ENCODE results near the gene PDGFA.

The PDGFA gene

DNA sequence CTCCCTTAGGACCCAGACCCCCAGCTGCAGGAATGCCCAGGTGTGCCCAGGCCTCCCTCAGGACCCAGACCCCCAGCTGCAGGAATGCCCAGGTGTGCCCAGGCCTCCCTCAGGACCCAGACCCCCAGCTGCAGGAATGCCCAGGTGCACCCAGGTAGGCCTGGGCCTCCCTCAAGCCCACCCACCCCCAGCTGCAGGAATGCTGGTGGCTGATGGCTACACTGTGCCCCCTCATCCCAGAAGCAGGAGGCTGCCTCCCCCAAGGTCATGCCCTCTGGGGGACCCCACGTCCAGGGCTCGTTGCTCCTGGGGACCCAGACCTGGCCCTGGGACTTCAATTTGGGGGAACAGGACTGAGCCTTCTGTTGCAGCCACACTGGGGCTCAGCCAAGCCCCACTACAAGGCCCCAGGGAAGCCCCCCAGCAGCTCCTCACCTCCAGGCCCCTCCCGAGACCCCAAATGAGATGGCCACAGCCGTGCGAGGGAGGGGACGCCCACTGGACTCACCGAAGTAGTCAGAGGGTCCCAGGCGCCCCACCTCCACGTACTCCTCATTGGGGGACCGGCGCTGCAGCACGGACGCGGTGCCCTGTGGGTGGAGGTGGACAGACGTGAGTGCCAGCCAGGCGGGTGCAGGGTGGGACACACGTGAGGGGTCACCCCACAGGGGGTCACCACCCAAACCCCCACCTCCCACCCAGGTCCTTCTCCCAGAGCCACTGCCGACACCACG lies 31.4 kb upstream of the PDGFA start:
- TF ChIP-seq, protein P1, sequence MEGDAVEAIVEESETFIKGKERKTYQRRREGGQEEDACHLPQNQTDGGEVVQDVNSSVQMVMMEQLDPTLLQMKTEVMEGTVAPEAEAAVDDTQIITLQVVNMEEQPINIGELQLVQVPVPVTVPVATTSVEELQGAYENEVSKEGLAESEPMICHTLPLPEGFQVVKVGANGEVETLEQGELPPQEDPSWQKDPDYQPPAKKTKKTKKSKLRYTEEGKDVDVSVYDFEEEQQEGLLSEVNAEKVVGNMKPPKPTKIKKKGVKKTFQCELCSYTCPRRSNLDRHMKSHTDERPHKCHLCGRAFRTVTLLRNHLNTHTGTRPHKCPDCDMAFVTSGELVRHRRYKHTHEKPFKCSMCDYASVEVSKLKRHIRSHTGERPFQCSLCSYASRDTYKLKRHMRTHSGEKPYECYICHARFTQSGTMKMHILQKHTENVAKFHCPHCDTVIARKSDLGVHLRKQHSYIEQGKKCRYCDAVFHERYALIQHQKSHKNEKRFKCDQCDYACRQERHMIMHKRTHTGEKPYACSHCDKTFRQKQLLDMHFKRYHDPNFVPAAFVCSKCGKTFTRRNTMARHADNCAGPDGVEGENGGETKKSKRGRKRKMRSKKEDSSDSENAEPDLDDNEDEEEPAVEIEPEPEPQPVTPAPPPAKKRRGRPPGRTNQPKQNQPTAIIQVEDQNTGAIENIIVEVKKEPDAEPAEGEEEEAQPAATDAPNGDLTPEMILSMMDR (IDR thresholded peaks at IDR 0.05): no peak
- no peak for DNase-seq (ENCODE audit: low spot score)
- Histone ChIP-seq H3K4me3 (no peak overlapping the region), H3K27ac (no peak overlapping the region)

DNA sequence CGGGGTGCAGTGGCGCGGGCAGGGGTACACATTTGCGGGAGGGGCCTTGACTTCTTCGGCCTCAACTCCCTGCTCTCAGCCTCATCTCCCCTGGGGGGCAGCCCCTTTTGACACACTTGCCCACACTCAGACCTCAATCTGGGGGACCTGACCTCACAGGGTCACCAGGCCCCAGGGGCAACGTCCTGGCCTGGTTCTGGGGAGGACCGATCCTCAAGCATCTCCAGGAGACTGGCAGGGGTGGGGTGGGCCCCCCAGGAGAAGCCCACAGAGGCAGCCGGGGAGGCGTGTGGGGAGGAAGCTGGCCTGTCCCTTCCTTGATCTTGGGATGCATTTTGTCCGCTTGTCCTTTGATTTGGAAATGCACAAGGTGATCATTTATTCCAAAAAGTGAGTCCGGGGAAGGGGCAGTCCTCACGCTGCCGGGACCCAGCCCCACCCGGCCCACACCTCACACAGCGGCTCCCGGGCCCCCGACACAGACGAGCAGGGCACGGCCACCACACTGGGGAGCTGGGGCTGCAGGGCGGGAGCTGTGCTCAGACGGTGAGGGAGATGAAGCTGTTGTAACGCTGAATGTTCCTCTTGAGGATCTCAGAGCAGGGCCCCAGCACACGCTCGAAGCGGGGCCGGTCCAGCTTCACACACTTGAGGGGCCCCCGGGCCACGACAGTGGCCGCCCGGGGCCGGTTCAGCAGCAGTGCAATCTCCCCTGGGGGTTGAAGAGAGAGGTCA lies 30.4 kb upstream of the PDGFA start:
- DNase-seq (ENCODE audit: low spot score): no peak
- H3K27ac ChIP-seq: no peak overlapping the region
- no peak overlapping the region for H3K4me3 ChIP-seq
- TF ChIP-seq, protein P1 (IDR thresholded peaks at IDR 0.05): no peak

DNA sequence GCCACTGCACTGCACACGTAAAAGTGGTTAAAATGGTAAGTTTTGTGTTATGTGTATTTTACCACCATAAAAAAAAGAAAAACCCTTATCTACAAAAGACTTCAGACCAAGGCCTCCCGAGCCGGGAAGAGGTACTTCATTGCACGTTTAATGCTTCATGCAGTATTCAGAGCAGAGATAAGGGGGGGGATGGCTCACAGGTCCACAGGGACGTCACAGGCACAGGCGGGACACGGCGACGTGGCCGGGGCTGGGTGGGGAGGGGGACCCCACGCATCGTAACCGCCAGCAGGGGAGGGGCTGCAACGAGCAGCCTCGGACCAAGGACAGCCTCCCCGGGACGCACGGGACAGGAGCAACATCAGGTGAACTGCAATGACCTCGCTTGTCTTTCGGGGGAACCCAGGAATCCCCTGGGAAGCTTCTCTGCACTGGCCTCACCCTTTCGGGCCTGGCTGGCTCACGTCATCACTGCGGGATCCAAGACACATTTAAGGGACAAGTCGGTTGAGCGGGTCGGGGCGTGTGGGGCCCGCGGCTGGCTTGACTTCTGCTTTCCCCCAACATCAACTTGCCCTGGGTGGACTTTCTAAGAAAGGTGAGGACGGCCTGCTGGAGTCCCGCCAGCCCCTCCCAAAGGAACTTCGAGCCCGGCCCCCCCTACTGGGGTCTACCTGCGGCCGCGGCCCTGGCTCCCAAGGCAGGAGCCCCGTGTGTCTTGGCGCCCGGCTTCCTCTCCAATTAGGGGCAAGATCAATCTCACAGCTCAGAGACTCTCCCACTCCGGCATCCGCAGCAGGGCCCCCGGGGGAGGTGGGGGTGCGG lies 29.6 kb upstream of the PDGFA start:
- H3K27ac ChIP-seq: no peak overlapping the region
- TF ChIP-seq, protein P1 (IDR thresholded peaks at IDR 0.05): no peak
- no peak for DNase-seq (ENCODE audit: low spot score)
- no peak overlapping the region for H3K4me3 ChIP-seq

DNA sequence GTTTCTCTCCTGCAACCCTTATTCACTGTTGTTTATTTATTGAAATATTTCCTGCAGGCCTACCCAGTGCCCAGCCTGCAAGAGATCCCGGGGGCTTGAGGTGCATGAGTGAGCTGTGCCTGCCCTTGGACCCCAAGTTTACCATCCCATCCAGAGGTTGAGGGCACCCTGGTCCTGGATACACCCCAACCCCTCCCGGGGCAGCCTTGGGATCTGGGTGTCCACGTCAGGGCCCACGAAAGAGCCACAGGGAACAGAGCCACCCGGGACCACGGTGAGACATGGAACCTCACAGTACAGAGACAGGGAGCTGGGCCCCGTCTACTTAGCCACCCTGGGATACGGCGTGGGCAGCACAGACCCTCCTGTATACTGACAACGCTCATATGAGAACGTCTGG lies 28.8 kb upstream of the PDGFA start:
- Histone ChIP-seq H3K4me3 (no peak overlapping the region), H3K27ac (no peak overlapping the region)
- no peak for DNase-seq (ENCODE audit: low spot score)
- TF ChIP-seq, protein P1 (IDR thresholded peaks at IDR 0.05): no peak

DNA sequence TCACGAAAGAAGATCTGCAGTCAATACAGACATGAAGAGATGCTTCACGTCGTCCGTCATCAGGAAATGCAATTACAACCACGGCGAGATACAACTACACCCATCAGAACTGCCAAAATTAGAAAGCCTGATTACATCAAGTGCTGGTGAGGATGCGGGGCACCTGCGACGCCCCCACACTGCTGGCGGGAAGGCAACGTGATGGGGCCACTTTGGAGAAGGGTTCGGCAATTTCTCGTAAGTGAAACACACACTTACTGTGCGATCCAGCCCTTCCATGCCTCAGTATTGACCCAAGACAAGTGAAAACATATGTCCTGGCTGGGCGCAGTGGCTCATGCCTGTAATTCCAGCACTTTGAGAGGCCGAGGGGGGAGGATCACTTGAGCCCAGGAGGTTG lies 25.8 kb upstream of the PDGFA start:
- no peak for DNase-seq (ENCODE audit: low spot score)
- no peak overlapping the region for H3K27ac ChIP-seq
- TF ChIP-seq, protein P1 (IDR thresholded peaks at IDR 0.05): no peak
- no peak overlapping the region for H3K4me3 ChIP-seq

DNA sequence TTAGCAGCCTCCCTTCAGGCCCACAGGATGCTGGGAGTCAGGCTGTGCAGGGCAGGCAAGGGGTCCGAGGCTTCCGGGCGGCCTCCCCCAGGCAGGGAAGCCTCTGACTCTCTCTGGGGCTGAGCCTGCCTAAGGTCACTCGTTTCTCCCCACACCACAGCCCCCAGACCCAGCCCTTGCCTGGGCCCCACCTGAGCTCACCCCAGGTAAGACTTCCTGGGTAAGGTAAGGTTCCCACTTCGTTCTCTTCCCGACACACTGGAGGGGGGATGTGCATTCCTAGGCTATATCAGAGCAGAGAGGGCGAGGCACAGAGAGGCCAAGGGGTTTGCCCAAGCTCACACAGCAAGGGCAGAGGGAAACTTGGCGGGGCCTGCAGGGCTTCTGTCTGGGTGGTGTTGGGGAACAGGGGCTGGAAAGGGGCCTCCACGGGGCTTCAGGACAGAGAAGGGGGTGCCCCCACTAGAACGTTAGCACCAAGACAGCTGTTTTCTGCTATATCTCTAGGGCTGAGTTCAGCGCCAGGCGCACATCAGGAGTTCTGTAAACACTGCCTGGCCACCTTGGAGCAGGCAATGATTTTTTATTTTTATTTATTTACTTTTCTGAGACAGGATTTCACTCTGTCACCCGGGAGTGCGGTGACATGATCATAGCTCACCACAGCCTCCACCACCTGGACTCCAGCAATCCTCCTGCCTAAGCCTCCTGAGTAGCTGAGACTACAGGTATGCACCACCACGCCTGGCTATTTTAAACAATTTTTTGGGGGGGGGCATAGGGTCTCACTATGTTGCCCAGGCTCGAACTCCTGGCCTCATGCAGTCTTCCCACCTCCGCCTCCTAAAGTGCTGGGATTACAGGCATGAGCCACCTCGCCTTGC lies 24.9 kb upstream of the PDGFA start:
- TF ChIP-seq, protein P1 (IDR thresholded peaks at IDR 0.05): no peak
- peak overlapping the region; percentile 78 to 92 for H3K27ac ChIP-seq
- DNase-seq (ENCODE audit: low spot score): no peak
- H3K4me3 ChIP-seq: no peak overlapping the region
